Measurements from ENCODE around the gene WDR54.

- TF ChIP-seq POLR2AphosphoS5 (IDR thresholded peaks at IDR 0.05; ENCODE audit: low read depth, low read length) = no peak
- TF ChIP-seq POLR2A (IDR thresholded peaks at IDR 0.05; ENCODE audit: low read depth, low read length) = no peak
- no peak for TF ChIP-seq TAF1 (IDR thresholded peaks at IDR 0.05; ENCODE audit: borderline replicate concordance, low read depth, low read length)
Observed at GRCh38 chr2:74462786-74463105, 41.2 kb downstream of the WDR54 start.
